GM12874 (cell line): ENCODE measurements around the gene TSPO2.

ENCODE experiments used
- TF ChIP-seq, protein P1 (sequence below): IDR thresholded peaks from 2 replicates; pipeline ENCODE4 v1.5.1; 2011; ENCODE audit warnings: low read depth, mild to moderate bottlenecking, control low read depth, low read length, moderate library complexity; ENCODE audit not compliant: insufficient read depth

The TSPO2 gene

DNA sequence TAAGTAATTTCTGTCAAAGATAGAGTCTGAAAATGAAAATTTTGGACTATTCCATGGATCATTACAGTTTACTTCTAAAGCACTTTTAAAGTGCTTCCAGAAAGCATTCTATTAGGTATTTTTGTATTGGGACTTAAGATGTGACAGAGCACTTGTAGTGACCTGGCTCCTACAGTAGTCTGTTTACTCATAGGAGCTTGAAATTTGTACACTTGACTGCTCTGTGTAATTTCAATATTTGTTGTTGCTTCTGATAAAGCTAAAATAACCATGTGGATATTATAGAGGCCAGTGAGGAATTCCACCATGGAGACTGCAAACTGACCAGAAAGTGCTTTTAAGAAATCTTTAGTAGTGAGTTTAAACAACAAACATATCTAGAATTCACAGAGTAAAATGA lies 40.8 kb downstream of the TSPO2 start:
- TF ChIP-seq, protein P1, sequence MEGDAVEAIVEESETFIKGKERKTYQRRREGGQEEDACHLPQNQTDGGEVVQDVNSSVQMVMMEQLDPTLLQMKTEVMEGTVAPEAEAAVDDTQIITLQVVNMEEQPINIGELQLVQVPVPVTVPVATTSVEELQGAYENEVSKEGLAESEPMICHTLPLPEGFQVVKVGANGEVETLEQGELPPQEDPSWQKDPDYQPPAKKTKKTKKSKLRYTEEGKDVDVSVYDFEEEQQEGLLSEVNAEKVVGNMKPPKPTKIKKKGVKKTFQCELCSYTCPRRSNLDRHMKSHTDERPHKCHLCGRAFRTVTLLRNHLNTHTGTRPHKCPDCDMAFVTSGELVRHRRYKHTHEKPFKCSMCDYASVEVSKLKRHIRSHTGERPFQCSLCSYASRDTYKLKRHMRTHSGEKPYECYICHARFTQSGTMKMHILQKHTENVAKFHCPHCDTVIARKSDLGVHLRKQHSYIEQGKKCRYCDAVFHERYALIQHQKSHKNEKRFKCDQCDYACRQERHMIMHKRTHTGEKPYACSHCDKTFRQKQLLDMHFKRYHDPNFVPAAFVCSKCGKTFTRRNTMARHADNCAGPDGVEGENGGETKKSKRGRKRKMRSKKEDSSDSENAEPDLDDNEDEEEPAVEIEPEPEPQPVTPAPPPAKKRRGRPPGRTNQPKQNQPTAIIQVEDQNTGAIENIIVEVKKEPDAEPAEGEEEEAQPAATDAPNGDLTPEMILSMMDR = no peak

GRCh38 chr6:41085182-41085581 lies 42.9 kb downstream of the TSPO2 start:
- TF ChIP-seq, protein P1 = no peak

DNA sequence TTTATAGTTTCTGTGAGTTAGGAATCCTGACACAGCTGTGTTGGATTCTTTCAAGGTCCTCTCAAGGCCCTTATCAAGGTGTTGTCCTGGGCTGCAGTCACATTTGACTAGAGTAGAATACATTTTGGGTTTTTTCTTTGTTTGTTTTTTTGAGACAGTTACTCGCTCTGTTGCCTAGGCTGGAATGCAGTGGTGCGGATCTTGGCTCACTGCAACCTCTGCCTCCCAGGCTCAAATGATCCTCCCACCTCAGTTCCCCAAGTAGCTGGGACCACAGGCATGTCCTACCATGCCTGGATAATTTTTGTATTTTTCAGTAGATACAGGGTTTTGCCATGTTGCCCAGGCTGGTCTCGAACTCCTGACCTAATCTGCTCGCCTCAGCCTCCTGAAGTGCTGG lies 46.2 kb downstream of the TSPO2 start:
- TF ChIP-seq, protein P1 = no peak

DNA sequence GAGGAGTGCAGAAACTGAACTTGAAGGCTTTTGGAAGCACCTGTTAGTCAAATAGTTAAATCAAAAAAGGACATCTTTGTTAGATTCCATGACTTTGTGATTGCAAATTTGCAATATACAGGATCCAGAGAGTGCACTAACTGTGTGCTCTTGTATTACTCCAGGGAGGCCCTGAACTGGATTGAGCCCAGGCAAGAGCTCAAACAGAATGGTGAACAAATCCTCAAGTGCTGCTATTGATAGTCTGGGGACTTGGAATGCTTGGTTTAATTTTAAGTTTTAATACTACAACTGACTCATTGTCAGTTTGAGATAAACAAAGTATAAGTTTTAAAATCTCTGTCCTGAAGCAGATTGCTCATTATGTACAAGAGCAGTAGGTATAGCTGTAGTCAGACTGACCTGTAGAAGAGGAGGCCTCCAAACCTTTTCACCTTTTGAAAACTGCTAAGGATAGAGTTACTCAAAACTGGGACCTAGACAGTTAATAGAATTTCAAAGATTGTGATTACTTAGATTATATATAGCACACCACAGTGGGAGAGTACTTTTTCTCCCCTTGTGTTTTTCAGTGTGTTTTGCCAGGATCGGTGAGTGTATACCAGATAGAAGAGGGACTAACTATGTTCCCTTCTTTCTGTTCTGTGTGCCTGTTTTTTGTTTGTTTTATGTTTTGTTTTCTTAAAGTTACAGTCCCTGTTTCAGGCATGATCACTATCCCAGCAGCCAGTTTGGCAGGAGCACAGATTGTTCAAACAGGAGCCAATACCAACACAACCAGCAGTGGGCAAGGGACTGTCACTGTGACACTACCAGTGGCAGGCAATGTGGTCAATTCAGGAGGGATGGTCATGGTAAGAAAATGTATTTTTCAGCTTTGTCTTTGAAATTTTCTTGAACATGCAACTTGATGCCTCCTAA lies 48.8 kb downstream of the TSPO2 start:
- TF ChIP-seq, protein P1 = no peak

DNA sequence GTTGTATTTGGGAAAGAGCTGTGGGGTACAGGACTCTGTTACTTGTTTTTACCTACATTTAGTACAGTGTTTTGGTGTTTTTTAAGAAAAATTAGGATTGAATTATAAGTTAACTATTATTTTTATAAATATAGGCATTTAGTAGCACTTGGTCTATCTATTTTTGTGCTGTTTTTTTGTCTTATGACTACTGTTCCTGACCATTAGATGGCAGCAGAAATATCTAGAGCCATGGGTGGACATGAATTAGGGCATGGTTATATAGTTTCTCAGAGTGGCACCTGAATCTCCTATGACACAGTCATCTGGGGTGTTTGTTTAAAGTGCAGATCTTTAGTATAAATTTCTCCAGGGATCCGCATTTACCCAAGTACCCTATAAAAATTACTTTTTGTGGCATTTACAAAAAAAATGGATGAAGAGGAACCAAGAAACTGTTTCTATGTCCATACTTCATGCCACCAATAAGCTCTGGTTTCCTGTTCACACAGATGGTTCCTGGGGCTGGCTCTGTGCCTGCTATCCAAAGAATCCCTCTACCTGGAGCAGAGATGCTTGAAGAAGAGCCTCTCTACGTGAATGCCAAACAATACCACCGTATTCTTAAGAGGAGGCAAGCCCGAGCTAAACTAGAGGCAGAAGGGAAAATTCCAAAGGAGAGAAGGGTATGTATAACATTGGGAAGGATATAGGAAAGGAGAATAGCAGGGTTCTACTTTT lies 50.3 kb downstream of the TSPO2 start:
- TF ChIP-seq, protein P1 = peak; percentile 15; the same call in 1 of the 2 replicates

DNA sequence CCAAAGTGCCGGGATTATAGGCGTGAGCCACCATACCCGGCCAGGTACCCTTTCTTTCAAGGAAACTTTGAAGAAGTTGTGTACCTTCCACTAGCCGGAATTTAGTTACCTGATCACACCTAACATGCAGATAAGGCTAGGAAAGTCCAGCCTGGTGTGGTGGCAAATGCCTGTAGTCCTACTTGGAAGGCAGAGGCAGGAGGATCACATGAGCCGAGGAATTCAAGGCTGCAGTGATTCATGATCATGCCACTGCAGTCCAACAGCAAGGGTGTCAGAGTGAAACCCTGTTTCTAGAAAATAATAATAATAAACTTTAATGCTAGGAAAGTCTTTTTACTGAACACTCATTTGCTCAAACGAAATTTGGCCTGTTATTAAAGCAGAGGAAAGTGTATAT lies 51.5 kb downstream of the TSPO2 start:
- TF ChIP-seq, protein P1 = no peak
